ENCODE measurements around the gene ZFP64.
A peak's percentile ranks its signal among the peaks of the same experiment; 100 is the strongest.

Gene ZFP64

GRCh38 chr20:52150440-52151258 lies 40.9 kb downstream of the ZFP64 start:
- Histone ChIP-seq H3K27ac (ENCODE audit: extremely low read depth, low read depth, low read length) (no peak overlapping the region), H3K4me3 (ENCODE audit: low read depth, low read length) (no peak overlapping the region), H3K4me1 (ENCODE audit: control insufficient read depth, insufficient read depth, low read length) (no peaks in the 10 kb centered on the region), H3K9me3 (ENCODE audit: control insufficient read depth, insufficient read depth, low read depth, low read length) (no peaks in the 10 kb centered on the region), H3K36me3 (ENCODE audit: control insufficient read depth in 2 of 2, insufficient read depth in 1 of 2, low read length in 2 of 2) (peaks cover 0 to 24% of the 10 kb centered on the region in 2 experiments; a peak in 2 of 3 replicates)
- ChIA-PET POLR2A (interaction anchor here (0.5 kb wide), 1 partner anchor 309 kb away, joined by 5 read pairs; no protein-coding TSS in a partner anchor), CTCF (interaction anchor here (0.6 to 1.7 kb wide), 12 partner anchors 10 to 764 kb away, joined by 3 to 11 read pairs (median 4); no protein-coding TSS in a partner anchor)
- TF ChIP-seq CTCF (tag by site-specific recombination; IDR thresholded peaks at IDR 0.05) (peak; percentile 48; the same call in 1 of the 2 replicates), ZNF654 (tag by site-specific recombination; IDR thresholded peaks at IDR 0.05; ENCODE audit: low read depth) (peak; percentile 85), ZNF571 (tag by site-specific recombination; IDR thresholded peaks at IDR 0.05) (no peak)

GRCh38 chr20:52145587-52145986 lies 46.0 kb downstream of the ZFP64 start:
- POLR2A ChIA-PET, result no interaction called here
- no peaks in the 10 kb centered on the region for H3K36me3 ChIP-seq (ENCODE audit: control insufficient read depth in 2 of 2, insufficient read depth in 1 of 2, low read length in 2 of 2)
- H3K4me1 ChIP-seq (ENCODE audit: control insufficient read depth, insufficient read depth, low read length), result no peaks in the 10 kb centered on the region
- no peak for TF ChIP-seq ZNF426 (tag by site-specific recombination; IDR thresholded peaks at IDR 0.05)
- no peak for TF ChIP-seq OSR2 (tag by site-specific recombination; IDR thresholded peaks at IDR 0.05)
- no peak for TF ChIP-seq ZNF211 (tag by site-specific recombination; IDR thresholded peaks at IDR 0.05; ENCODE audit: low read depth)
- TF ChIP-seq ZNF660 (tag by site-specific recombination; IDR thresholded peaks at IDR 0.05), result no peak
- TF ChIP-seq ZNF670 (tag by site-specific recombination; IDR thresholded peaks at IDR 0.05; ENCODE audit: low read depth), result no peak
- no peak for TF ChIP-seq ZSCAN23 (tag by site-specific recombination; IDR thresholded peaks at IDR 0.05)
- TF ChIP-seq ATF2 (tag by site-specific recombination; IDR thresholded peaks at IDR 0.05; ENCODE audit: low read depth), result no peak
- H3K27ac ChIP-seq (ENCODE audit: extremely low read depth, low read depth, low read length), result no peak overlapping the region
- CTCF ChIA-PET, result interaction anchor here (0.6 to 2.7 kb wide), 2 partner anchors 18 to 230 kb away, joined by 4 to 15 read pairs; no protein-coding TSS in a partner anchor
- no peaks in the 10 kb centered on the region for H3K9me3 ChIP-seq (ENCODE audit: control insufficient read depth, insufficient read depth, low read depth, low read length)
- H3K4me3 ChIP-seq (ENCODE audit: low read depth, low read length), result no peak overlapping the region

- CTCF ChIA-PET, result no interaction called here
- POLR2A ChIA-PET, result no interaction called here
Observed at GRCh38 chr20:52143277-52143676, 48.3 kb downstream of the ZFP64 start.

More at GRCh38 chr20:52143277-52143676, 48.3 kb downstream of the ZFP64 start:
- Histone ChIP-seq H3K36me3 (ENCODE audit: control insufficient read depth in 2 of 2, insufficient read depth in 1 of 2, low read length in 2 of 2) (no peaks in the 10 kb centered on the region), H3K4me1 (ENCODE audit: control insufficient read depth, insufficient read depth, low read length) (no peaks in the 10 kb centered on the region), H3K27ac (ENCODE audit: extremely low read depth, low read depth, low read length) (no peak overlapping the region), H3K4me3 (ENCODE audit: low read depth, low read length) (no peak overlapping the region), H3K9me3 (ENCODE audit: control insufficient read depth, insufficient read depth, low read depth, low read length) (no peaks in the 10 kb centered on the region)
- TF ChIP-seq ZNF843 (tag by site-specific recombination; IDR thresholded peaks at IDR 0.05), result 0 out of 2 replicates have a peak, but pooled peaks have one; percentile 15
- no peak for TF ChIP-seq ZNF677 (tag by site-specific recombination; IDR thresholded peaks at IDR 0.05)
- peak; percentile 32; the same call in 1 of the 2 replicates for TF ChIP-seq PRDM6 (tag by site-specific recombination; IDR thresholded peaks at IDR 0.05)
- TF ChIP-seq FEZF1 (tag by site-specific recombination; IDR thresholded peaks at IDR 0.05), result 0 out of 2 replicates have a peak, but pooled peaks have one; percentile 17
- TF ChIP-seq ZNF704 (tag by site-specific recombination; IDR thresholded peaks at IDR 0.05), result no peak

Data from HEK293 (cell line).